Motor neuron (in vitro differentiated cells): ENCODE measurements around the gene PCDH7. TPM values are rescaled to one million over a fixed set of nuclear protein-coding genes. Genes with fewer than 3 reads are reported as not detected.

Experiments
- ATAC-seq, 8 experiments: fragments of 200-7000 bp; cut with Tn5 transposase; replicated peaks in 6 of 8; 2 replicates each; pipeline ENCODE4 v1.8.0; 2021; ENCODE audit warnings: mild to moderate bottlenecking in 8 of 8, moderate library complexity in 8 of 8
- H3K27ac ChIP-seq, 2 donors: fragments of 250-450 bp; sonication (Bioruptor Pico); 2 replicates each; pipeline ENCODE4 v1.9.0; 2021; ENCODE audit warnings: antibody characterized with exemption in 2 of 2, mild to moderate bottlenecking in 2 of 2, moderate library complexity in 1 of 2
- H3K4me1 ChIP-seq, 2 donors: fragments of 250-450 bp; sonication (Bioruptor Pico); replicated peaks in 1 of 2; 2 replicates each; pipeline ENCODE4 v1.6.1; 2021; ENCODE audit warnings: antibody characterized with exemption in 2 of 2, mild to moderate bottlenecking in 2 of 2, moderate library complexity in 1 of 2
- H3K4me3 ChIP-seq, 5 donors: fragments of 250-450 bp; sonication (Bioruptor Pico); 2 replicates each; pipeline ENCODE4 v1.9.0; 2021; ENCODE audit warnings: antibody characterized with exemption in 5 of 5, mild to moderate bottlenecking in 5 of 5, moderate library complexity in 4 of 5
- WGBS, 10 experiments: fragments of 450-650 bp; shearing (Covaris generic); methylation state at CpG; one replicate each; pipeline ENCODE4 v1.0.0; 2022; 5-methylcytosine and 5-hydroxymethylcytosine counted together
- in situ Hi-C, 9 experiments: fragments of 400-800 bp; cut with MboI; loops; one replicate each; pipeline ENCODE4 v1.15.0; 2021; ENCODE audit warnings: low sequenced_read_pairs in 9 of 9, low pct_unique_long_range_greater_than_20kb in 2 of 9; ENCODE audit not compliant: unreplicated experiment in 9 of 9
- total RNA-seq, 8 experiments: library from RNA; unstranded; fragments of 300-600 nt; gene quantifications; 2 replicates each; pipeline versions ENCODE4 v1.2.3 to v1.2.4, GENCODE V29; 2022

Gene PCDH7
- total RNA-seq, 8 experiments from 2014 or later: 10.7 to 60.2 (median 38.1) TPM

DNA sequence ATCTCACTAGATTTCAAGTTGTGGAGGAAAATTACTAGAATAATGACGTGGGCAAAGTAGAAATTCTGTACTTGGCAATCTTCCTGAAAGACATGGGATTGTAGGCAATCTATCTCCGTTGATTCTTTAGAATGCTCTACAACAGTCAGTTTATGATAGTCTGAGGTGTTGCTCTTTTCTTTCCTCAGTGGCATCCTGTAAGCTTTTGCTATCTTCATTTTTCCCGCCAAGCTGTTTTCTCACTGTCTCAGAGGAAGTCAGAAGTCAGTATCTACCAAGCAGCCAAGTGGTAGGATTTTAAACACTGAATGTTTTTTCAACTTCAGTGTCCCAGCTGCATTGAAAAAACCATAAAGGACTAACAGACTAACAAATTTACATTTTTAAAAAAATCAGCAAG lies 23.7 kb downstream of the PCDH7 start:
- H3K4me3 ChIP-seq: no peak overlapping the region
- no peak overlapping the region for H3K27ac ChIP-seq
- in situ Hi-C loops: no loop called here
- 0 to 100% (median 77%) methylated on average over 1 to 3 of the region's 3 CpGs; no CpG with 5 or more reads in 1 of the 10 experiments for WGBS, 10 experiments
- no peaks in the 10 kb centered on the region for H3K4me1 ChIP-seq
- no peak for ATAC-seq

DNA sequence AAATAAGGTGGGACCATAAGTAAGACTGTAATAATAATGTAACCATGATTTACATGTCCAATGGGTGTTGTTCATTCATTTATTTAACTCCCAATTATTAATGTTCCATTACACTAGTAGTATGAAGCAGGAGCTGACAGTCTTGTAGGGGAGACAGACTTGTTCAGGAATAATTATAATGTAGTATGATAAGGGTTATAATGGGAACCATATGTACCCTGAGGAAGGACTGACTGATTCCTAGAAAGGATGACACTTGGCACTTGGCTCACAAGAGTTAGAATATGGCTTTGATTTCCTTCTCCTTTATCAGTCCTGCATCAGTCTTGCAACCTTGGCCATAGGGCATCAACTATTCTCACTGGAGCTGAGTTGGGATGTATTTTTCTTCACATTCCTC lies 24.2 kb downstream of the PCDH7 start:
- H3K27ac ChIP-seq: no peak overlapping the region
- ATAC-seq: peak in 1 of 8 experiments; percentile 40
- no peak overlapping the region for H3K4me3 ChIP-seq
- in situ Hi-C loops: no loop called here
- H3K4me1 ChIP-seq: no peaks in the 10 kb centered on the region

DNA sequence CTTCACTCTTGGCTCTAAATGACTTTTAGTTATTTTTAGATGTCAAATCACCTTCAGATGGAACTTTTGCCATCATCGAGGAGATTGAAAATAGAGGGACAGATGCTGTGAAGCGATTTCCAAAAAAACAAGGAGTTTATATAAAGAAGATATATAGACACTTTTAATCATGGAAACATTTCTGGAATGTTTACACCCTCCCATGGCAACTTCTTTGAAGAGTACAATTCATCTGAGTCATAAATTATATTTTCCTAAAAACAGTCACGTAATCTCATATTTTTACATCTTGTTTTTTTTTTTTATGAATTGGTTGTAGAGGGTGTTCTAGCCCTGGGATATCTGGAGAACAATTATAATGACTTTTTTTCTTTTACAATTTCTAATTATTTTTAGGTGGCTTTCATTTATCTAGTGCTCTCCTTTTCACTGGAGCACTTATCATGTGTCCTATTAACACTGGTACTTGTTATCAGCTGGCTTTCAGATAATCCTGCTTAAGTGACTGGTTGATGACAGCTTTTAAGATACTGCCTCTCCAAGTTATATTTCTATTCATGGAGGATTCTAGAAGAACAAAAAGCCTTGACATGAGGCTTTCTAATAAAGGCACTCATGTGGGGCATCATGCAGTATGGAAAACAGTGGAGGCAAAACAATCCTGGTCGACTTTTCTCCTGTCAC lies 24.9 kb downstream of the PCDH7 start:
- WGBS, 10 experiments: 15 to 100% (median 78%) methylated on average over 1 to 4 of the region's 4 CpGs
- Histone ChIP-seq H3K4me1 (no peaks in the 10 kb centered on the region), H3K27ac (no peak overlapping the region), H3K4me3 (no peak overlapping the region)
- in situ Hi-C loops: no loop called here
- ATAC-seq: no peak

DNA sequence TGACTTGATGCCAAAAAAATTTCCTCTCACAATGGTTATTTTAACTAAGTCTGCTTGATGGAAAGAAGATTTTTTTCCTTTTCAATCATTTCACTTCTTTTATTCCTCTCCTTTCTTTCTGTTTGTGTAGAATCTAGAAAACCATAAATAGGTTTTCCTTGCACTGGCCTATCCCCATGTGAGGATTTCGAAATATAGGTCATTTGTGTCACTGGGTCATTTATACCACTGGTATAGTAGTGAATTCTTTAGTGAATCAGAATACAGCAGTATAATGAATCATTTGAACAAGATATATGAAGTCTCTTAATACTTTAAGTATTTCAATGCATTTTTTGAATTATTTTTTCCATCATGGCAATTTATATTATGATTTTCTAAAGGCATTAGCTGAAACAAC lies 26.6 kb downstream of the PCDH7 start:
- Histone ChIP-seq H3K4me3 (no peak overlapping the region), H3K4me1 (no peaks in the 10 kb centered on the region), H3K27ac (no peak overlapping the region)
- in situ Hi-C loops: no loop called here
- WGBS, 10 experiments: 22 to 80% (median 51%) methylated on average over 1 of the region's 1 CpG; no CpG with 5 or more reads in 2 of the 10 experiments
- no peak for ATAC-seq

DNA sequence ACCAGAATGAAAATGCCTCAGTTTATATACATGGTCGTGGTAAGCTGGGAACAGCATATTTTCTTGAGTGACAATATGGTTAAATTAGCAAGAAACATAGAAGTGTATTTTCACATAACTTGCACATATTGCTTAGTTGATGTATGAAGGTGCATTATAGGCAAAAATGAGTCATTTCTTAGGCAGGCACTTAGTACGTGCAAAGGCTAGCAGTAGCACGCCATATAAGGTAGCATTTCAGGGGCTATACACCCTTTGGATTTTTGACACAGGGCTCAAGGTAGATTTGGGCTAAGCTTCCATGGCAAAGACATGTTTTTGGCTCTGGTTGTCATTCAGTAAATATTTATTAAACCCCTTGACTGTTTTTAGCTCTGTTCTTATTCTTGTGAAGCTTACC lies 33.1 kb downstream of the PCDH7 start:
- 37 to 100% (median 84%) methylated on average over 2 to 3 of the region's 3 CpGs; no CpG with 5 or more reads in 2 of the 10 experiments for WGBS, 10 experiments
- no peaks in the 10 kb centered on the region for H3K4me1 ChIP-seq
- in situ Hi-C loops: no loop called here
- ATAC-seq: peak in 2 of 8 experiments; percentile 24 to 62
- no peak overlapping the region for H3K27ac ChIP-seq
- H3K4me3 ChIP-seq: no peak overlapping the region

DNA sequence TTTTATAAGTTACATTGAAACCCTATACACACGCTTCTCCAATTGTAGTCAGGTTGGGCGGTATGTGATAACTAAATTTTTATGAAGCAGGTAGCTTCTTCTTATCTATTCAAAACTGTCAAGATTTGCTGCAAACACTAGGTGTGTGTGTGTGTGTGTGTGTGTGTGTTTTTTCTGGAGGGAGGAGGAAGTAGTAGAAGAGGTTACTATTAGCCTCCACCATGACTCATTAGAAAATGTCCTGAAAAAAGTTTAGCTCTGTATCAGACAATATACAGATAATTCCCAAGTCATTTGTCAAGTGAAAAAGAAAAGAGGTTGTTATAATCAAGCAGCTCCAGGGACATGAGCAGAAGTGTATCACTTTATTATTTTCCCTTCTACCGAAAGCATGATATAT lies 33.9 kb downstream of the PCDH7 start:
- Histone ChIP-seq H3K4me1 (no peaks in the 10 kb centered on the region), H3K27ac (no peak overlapping the region), H3K4me3 (no peak overlapping the region)
- 53 to 100% (median 98%) methylated on average over 1 to 3 of the region's 3 CpGs for WGBS, 10 experiments
- in situ Hi-C loops: no loop called here
- ATAC-seq: no peak

DNA sequence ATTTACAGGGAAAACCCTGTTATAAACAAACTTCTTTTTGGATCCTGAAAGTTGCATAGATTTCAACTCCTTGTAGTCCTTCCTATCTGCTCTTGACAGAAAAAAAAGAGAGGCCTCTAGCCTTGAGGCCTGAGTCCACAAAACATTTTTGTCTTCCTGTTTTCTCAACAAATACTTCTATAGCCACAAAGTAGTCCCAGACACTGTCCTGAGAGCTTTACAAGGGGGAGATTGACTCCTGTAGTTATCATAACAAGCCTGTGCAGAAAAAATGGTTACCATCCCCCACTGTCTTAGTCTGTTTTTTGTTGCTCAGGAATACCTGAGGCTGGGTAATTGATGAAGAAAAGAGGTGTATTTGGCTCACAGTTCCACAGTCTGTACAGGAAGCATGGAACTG lies 35.2 kb downstream of the PCDH7 start:
- Histone ChIP-seq H3K4me1 (no peaks in the 10 kb centered on the region), H3K4me3 (no peak overlapping the region), H3K27ac (no peak overlapping the region)
- in situ Hi-C loops: no loop called here
- no peak for ATAC-seq

DNA sequence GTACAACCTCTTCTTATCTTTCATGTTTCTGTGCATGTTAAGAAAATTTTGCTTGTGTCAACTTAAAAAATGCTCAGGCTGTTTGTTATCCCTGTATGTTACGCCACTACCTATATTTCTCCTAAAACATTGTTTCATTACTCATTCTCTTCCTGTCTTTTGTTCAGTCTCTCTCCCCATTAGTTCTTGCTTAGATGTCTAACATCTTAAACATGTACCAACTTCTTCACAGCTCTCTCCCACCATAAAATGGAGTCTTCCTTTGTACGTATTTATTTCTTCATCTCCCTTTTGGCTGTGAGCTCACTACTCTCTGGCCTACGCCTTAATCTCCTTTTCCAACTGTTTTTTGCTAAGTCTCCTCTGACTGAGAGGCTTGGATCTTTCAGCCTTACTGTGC lies 36.4 kb downstream of the PCDH7 start:
- ATAC-seq: no peak
- 49 to 100% (median 96%) methylated on average over 1 to 3 of the region's 3 CpGs; no CpG with 5 or more reads in 1 of the 10 experiments for WGBS, 10 experiments
- Histone ChIP-seq H3K4me3 (no peak overlapping the region), H3K4me1 (no peaks in the 10 kb centered on the region), H3K27ac (no peak overlapping the region)
- in situ Hi-C loops: no loop called here

DNA sequence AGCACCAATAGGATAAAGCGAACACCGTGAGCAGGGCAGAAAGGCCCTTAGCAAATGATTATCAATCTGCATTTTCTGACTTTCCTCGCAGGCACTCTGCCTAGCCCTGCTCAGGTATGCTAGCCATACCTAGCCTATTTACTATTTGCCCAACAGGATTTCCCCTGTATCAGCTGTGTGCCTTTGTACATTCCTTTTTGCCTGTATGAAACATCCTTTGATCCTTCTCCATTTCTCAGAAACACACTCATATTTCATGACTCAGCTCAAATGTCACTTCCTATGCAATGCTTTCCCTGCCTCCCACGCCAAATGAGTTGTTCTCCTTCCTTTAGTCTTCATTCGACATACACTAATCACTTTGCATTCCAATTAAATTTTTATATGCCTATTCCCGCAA lies 37.2 kb downstream of the PCDH7 start:
- WGBS, 10 experiments: 21 to 97% (median 77%) methylated on average over 3 to 6 of the region's 6 CpGs
- in situ Hi-C loops: no loop called here
- Histone ChIP-seq H3K4me1 (no peaks in the 10 kb centered on the region), H3K27ac (no peak overlapping the region), H3K4me3 (no peak overlapping the region)
- peak in 2 of 8 experiments; percentile 73 to 81 for ATAC-seq

DNA sequence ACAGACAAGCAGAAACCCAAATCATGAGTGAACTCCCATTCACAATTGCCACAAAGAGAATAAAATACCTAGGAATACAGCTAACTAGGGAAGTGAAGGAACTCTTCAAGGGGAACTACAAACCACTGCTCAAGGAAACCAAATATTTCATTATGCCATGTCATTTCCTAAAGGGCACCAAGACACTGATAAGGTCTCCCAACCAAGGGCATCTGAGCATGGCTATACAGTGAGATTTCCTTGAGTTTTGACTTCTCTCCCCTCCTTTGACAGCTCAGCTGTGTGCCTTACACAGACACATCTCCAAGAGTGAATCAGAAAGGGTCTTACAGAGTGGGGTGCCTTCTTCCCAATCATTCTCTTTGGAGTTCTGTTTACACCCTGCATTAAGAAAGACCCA lies 40.4 kb downstream of the PCDH7 start:
- in situ Hi-C loops: no loop called here
- no peak for ATAC-seq
- Histone ChIP-seq H3K4me3 (no peak overlapping the region), H3K4me1 (no peaks in the 10 kb centered on the region), H3K27ac (no peak overlapping the region)

DNA sequence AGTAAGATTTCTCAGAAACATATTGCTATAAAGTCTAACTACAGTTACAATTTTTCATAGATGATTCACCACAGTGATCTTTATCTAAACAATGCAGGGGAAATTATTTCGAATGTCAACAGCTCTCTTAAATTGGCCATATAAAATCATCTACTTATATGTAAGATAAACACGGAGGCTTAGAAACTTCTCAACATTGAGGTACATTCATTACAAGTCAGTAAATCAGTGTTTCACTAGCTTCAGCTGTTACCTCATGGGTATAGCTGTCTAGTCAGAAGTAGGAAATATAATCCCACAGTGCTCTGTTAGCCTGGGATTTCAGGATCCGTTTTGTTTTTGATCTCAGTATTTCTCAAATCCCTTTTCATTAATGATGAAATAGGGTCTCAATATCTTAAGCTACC lies 43.2 kb downstream of the PCDH7 start:
- WGBS, 10 experiments: 51 to 100% (median 80%) methylated on average over 1 to 3 of the region's 3 CpGs; no CpG with 5 or more reads in 1 of the 10 experiments

DNA sequence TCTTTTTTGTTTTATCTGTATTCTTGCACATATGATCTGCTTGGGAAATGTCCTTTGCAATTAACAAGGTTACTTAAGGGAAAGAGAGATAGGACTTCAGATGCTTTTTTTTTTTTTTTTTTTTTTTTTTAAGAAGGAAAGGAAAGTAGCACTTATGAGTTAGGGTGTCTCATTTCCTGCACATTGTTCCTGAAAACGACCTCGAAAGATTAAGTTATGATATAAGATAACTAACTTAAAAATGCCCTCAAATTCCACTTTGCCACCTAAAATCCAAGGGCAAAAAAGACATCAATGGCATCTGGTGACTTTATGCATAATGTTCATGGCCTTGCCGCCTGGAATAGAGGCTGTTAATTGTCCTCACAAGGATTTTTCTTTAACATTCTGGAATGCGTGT lies 44.9 kb downstream of the PCDH7 start:
- 30 to 97% (median 87%) methylated on average over 2 to 4 of the region's 4 CpGs; no CpG with 5 or more reads in 2 of the 10 experiments for WGBS, 10 experiments
- in situ Hi-C loops: no loop called here
- no peaks in the 10 kb centered on the region for H3K4me1 ChIP-seq
- ATAC-seq: no peak
- no peak overlapping the region for H3K27ac ChIP-seq
- no peak overlapping the region for H3K4me3 ChIP-seq

More for the DNA sequence above, 43.2 kb downstream of the PCDH7 start:
- H3K4me1 ChIP-seq: no peaks in the 10 kb centered on the region
- no peak overlapping the region for H3K27ac ChIP-seq
- no peak overlapping the region for H3K4me3 ChIP-seq
- ATAC-seq: peak in 1 of 8 experiments; percentile 30
- in situ Hi-C loops: no loop called here

DNA sequence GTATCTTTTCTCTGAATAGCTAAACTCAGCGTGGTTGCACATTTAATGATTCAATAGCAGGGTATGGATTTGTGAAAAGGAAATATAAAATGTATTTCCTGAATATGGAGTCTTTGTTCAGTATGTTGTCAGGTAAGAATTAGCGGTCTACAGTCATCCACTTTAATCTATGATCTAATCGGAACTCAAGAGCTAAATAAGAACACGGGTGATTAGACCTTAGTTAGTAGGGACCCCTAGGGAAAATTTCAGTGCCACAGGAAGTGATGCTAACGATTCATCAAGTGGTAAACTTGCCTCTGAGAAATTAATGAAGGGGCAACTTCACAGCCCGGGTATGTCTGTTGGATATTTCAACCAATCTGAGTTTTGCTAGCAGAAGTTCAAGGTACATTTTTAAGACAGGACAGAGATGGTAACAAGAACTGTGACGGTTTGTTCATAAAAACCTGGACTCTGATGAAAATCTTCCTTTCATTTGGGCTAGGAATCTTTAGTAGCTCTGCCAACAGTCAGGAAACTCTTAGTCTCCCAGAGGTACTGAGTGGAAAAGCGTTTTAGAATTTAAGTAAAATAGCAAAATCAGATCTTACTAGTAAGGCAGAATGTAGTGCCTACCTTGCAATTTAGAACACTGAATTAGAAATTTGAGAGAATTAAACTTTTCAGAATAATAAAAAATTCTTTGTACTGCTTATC lies 47.1 kb downstream of the PCDH7 start:
- peaks cover 0 to 2% of the 10 kb centered on the region in 2 donors for H3K4me1 ChIP-seq
- no peak overlapping the region for H3K27ac ChIP-seq
- WGBS, 10 experiments: 1 to 97% (median 73%) methylated on average over 2 to 8 of the region's 8 CpGs
- no peak for ATAC-seq
- H3K4me3 ChIP-seq: no peak overlapping the region
- in situ Hi-C loops: no loop called here

DNA sequence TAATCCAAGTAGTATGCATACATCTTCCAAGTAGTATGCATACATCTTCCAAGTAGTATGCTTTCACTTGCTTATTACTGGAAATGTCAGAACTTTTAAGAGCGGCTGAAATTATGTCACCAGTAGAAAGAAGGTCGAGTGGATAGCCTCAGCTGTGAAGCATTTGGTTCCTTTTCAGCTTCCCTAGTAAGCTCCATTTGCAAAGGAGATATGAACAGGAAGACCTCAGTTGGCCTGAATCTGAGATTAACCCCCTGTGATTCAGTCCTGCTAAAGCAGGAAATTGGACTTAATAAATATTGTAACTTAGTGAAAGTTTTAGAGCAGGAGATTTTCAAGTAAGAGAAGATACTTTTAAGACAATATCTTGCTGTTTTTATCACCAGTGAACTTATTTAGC lies 48.1 kb downstream of the PCDH7 start:
- H3K27ac ChIP-seq: no peak overlapping the region
- in situ Hi-C loops: no loop called here
- H3K4me1 ChIP-seq: peaks cover 0 to 2% of the 10 kb centered on the region in 2 donors
- peak in 1 of 8 experiments; percentile 33 for ATAC-seq
- no peak overlapping the region for H3K4me3 ChIP-seq
- WGBS, 10 experiments: 0 to 100% (median 40%) methylated on average over 1 to 2 of the region's 2 CpGs; no CpG with 5 or more reads in 1 of the 10 experiments
